Raji (cell line): ENCODE measurements around the gene PRX.

Experiments used
- POLR2A ChIP-seq: IDR thresholded peaks from 2 replicates; pipeline ENCODE4 v1.6.1; 2011; ENCODE audit warnings: low read depth, low read length, control low read depth; ENCODE audit not compliant: insufficient read depth

PRX gene

GRCh38 chr19:40365010-40365409, 48.2 kb downstream of the PRX start:
- TF ChIP-seq POLR2A: no peak

- TF ChIP-seq POLR2A: no peak
Observed at GRCh38 chr19:40363069-40363468, 50.1 kb downstream of the PRX start.

DNA sequence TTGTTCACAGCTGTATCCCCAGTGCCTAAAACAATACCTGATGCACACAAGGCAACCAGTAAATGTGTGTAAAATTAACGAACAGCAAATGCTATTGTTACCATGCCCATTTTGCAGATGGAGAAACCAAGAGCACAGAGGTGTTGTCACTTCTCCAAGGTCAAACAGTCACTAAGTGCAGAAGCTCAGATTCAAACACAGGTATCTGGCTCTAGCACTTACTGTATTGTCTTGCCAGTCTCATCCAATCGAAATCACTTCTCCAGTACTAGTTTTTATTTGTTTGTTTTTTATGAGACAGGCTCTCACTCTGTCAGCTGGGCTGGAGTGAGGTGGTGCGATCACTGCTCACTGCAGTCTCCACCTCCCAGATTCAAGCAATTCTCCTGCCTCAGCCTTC, 51.0 kb downstream of the PRX start:
- no peak for TF ChIP-seq POLR2A

- TF ChIP-seq POLR2A: no peak
Observed at GRCh38 chr19:40360708-40361241, 52.4 kb downstream of the PRX start.

GRCh38 chr19:40360020-40360707, 53.0 kb downstream of the PRX start:
- no peak for TF ChIP-seq POLR2A

DNA sequence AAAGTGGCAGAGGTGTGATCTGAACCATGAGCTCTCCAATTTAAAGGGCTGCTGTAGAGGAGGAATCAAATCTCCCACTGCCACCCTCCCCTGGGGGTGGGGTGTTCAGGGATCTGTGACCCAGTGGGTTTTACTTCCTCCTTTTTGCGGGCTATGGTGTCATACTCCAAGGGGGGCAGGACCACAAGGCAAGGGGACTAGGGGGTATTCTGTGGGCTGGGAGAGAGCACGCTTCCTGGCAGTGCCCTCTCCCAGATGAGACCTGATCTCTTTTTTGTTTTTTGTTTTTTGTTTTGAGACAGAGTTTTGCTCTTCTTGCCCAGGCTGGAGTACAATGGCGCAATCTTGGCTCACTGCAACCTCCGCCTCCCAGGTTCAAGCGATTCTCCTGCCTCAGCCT, 54.4 kb downstream of the PRX start:
- TF ChIP-seq POLR2A: no peak

DNA sequence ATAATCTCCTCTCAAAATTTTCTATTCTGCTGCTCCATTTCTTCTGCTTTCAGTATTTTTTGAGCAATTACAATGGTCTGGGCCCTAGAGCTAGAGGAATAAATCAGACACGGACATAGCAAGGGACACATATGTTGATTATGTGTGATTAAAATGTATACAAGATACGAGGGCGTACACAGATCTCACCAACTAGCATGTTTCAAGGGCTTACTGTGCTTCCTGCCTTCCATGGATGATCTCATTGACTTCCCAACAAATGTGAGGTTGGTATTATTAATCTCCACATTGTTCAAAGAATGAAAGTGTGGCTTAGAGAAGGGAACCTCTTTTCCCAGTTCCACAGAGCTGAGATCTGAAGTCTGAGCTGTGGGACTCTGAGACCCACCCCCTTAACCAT, 55.5 kb downstream of the PRX start:
- TF ChIP-seq POLR2A: no peak

- no peak for TF ChIP-seq POLR2A
Observed at GRCh38 chr19:40356681-40357595, 56.2 kb downstream of the PRX start.

GRCh38 chr19:40355975-40356680, 57.0 kb downstream of the PRX start:
- no peak for TF ChIP-seq POLR2A

GRCh38 chr19:40348961-40349507, 64.1 kb downstream of the PRX start:
- TF ChIP-seq POLR2A: no peak

DNA sequence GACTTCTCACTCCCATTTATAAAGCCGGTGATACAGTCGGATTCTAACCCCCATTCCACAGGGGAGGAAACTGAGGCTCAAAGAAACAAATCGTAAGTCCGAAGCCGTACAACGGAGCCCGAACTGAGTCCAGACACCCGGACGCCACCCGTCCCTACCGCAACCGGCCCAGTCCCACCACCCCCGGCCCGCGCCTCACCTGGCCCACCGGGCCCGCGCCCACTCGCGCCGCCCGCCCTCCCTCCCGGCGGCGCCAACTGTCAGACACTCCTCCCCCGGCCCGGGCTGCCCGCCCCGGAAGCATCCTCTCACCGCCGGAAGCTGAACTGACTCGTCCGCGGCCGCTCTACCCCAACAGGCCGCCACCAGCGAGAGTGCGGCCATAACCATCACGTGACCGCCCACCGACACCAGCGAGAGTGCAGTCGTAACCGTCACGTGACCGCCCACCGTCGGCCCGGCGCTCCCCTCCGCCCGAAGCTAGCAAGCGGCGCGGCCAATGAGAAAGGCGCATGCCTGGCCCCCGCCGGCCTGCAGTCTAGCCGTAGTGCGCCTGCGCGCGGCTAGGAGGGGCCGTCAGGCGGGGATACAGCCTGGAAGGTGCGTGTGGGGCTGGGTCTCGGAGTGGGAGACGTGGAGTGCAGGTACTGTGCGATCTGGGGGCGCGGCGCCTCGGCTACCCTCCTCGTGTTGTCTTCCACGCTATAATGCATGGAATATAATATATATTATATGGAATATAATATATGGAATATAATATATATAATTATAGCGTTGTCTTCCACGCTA, 64.9 kb downstream of the PRX start, which contains the start of the genes C19orf47 and PLD3:
Gene C19orf47 (minus strand): TSS at position 273 of the 789 bp plus-strand sequence. CDS start 6,540 bp downstream, outside the sequence.
Gene PLD3 (plus strand): TSS at position 571 of the 789 bp plus-strand sequence. CDS start 17,789 bp downstream, outside the sequence.
- peak; percentile 92 for TF ChIP-seq POLR2A

DNA sequence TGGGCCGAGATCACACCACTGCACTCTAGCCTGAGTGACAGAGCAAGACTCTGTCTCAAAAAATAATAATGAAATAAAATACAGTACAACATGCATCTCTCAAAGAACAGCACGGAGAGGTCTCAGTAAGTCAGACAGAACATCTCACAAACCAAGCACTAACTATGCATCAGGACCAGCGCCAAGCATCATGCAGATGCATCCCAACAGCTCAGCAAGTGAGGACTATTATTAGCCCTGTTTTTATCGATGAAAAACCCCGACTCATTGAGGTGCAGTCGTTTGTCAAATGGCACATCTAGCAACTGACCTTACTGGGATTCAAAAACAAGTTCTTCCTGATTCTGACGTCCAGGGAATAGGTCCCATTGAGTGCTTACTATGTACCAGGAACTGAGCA, 68.8 kb downstream of the PRX start:
- TF ChIP-seq POLR2A: no peak
